SK-N-MC (cell line): ENCODE measurements around the gene ALOX15B.

Experiments used
- EZH2 ChIP-seq: fragments of 200-600 bp; sonication (generic); IDR thresholded peaks from one replicate; pipeline ENCODE4 v1.6.1; 2017; ENCODE audit warnings: antibody characterized with exemption
- FOXP2 ChIP-seq: optimal IDR thresholded peaks from 2 replicates; pipeline ENCODE3; 2011; ENCODE audit warnings: mild to moderate bottlenecking, moderate library complexity; ENCODE audit not compliant: insufficient read depth; ENCODE audit errors: extremely low read length, control extremely low read depth
- POLR2AphosphoS5 ChIP-seq: IDR thresholded peaks from 2 replicates; pipeline ENCODE4 v1.6.1; 2012; ENCODE audit warnings: mild to moderate bottlenecking, low read depth, low read length, borderline replicate concordance

DNA sequence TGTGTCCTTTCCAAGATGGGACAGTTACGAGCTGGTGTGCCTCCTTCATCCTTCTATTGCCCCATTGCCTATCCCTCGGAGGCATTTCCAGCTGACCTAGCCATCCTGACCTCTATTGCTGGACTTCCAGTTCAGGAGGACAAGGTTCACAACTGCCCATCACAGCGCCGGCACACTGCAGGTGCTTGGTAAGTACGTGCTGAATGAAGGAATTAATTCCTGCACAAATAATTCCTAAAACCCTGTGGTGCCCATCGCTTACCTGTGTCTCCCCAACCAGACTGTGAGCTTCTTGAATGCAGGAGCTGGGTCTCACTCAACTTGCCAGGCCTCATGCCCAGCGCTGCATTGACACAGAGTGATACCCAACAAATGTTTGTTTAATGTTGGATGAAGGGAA lies 13.0 kb downstream of the ALOX15B start:
- TF ChIP-seq POLR2AphosphoS5 (no peak), EZH2 (no peak), FOXP2 (no peak)
